GDM1 (cell line): Measurements from ENCODE around the gene ISYNA1.

Source experiments
- DNase-seq: peaks from one replicate; lab custom pipeline; 2025; lab: John Stamatoyannopoulos, UW

The ISYNA1 gene

DNA sequence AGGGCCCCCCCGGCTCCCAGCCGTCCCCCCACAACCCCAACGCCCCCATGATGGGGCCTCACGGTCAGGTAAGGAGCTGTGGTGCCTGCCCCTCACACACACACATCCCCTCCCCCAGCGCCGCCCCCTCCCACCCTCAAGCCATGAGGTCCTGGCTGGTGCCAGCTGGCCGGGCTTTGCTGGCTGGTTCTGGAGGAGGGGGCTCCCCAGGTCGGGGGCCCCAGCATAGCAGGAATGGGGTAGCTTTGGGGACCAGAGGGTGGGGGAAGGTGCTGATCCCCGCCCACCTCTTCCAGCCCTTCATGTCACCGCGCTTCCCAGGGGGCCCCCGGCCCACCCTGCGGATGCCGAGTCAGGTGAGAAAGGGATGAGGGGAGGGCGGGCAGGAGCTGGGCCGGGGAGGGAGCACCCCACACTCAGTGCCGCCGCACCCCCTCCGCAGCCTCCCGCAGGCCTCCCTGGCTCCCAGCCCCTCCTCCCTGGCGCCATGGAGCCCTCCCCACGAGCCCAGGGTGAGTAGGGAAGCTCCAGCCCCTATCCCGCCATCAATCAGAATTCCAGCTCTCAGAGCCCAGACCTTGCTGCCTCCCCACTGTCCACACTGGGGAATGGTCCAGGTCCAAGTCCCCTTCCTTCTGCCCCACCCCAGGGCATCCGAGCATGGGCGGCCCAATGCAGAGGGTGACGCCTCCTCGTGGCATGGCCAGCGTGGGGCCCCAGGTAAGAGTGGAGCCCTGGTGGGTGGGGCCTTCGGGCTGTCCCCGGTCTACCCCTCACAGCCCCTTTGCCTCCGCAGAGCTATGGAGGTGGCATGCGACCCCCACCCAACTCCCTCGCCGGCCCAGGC, 6.4 kb downstream of the ISYNA1 start:
- DNase-seq = no peak

GRCh38 chr19:18430417-18431144, 7.4 kb downstream of the ISYNA1 start:
- no peak for DNase-seq

GRCh38 chr19:18429717-18430416, 8.1 kb downstream of the ISYNA1 start:
- DNase-seq = no peak

GRCh38 chr19:18428787-18429674, 8.9 kb downstream of the ISYNA1 start:
- DNase-seq = no peak

DNA sequence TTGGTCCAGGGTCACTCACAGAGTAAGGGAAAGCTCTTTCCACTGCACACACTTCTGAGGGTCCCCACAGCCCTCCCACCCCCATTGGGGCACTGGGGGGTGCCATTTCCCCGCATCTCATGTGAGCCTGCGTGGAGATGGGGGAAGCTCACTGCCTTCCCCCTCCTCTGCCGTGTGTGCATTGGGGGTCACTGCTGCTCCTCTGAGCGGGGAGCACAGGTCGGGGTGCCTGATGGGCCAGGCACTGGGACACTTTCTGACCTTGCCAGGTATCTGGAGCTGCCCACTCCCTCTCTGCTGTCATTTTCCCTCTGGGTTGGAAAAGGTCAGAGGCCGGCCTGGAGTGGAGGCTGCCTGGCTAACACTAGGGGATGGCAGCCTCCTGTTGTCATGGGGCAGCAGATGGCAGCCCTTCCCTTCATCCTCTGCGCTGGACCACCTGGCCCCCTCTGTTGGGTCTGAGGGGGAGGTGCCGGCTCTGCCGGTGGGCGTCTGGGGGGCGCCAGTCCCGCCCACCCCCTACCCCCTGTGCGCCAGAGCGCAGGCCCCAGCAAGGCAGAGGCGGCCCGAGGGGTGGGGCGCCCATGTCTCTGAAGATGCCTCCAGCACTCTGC, 9.7 kb downstream of the ISYNA1 start:
- DNase-seq = no peak

- no peak for DNase-seq
Measured at GRCh38 chr19:18427743-18428113, 10.2 kb downstream of the ISYNA1 start.

- no peak for DNase-seq
Measured at GRCh38 chr19:18427080-18427742, 10.7 kb downstream of the ISYNA1 start.

DNA sequence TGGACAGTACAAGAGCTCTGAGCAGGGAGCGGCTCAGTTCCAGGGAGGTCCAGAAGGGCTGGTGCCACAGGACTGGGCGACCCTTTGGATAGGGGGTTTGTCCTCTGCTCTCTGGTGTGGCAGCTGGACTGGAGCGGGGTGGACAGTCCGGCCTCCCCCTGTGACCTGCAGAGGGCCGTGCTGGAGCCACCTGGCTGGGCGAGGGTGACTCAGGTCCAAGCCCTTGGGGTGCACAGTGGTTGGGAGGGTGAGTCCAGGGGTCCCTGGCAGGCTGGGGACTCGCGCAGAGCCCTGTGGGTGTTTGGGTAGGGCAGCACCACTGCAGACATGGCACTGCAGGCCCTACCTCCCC, 11.5 kb downstream of the ISYNA1 start:
- DNase-seq = no peak

GRCh38 chr19:18425515-18426415, 12.2 kb downstream of the ISYNA1 start:
- DNase-seq = no peak

- no peak for DNase-seq
Measured at GRCh38 chr19:18424890-18425514, 12.9 kb downstream of the ISYNA1 start.

GRCh38 chr19:18424122-18424889, 13.6 kb downstream of the ISYNA1 start:
- no peak for DNase-seq

GRCh38 chr19:18423258-18424020, 14.5 kb downstream of the ISYNA1 start:
- DNase-seq = no peak

- DNase-seq = no peak
Measured at GRCh38 chr19:18422530-18423191, 15.3 kb downstream of the ISYNA1 start.

DNA sequence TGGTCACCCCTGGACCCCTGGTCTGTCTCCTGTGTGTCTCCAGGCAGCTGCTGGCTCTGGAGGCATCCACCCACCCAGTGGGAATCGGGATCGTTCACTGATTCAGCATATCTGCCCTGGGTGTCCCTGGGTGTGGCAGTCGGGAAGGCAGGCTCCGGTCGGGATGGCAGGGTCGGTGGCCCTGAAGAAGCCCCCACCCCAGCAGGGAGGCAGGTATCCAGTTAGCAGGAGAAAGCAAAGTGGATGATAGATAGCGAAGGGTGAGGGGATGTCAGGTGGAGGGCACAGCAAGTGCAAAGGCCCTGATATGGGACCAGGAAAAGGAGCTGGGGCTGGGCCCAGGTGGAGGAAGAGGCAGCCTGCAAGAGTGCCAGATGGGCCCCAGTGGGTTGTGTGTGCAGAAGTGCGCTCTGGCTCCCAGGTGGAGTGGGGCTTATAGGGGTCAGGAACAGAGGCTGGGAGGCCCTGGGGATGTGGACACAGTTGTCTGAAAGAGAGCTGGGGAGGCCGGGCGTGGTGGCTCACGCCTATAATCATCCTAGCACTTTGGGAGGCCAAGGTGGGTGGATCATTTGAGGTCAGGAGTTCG, 16.5 kb downstream of the ISYNA1 start:
- DNase-seq = no peak

DNA sequence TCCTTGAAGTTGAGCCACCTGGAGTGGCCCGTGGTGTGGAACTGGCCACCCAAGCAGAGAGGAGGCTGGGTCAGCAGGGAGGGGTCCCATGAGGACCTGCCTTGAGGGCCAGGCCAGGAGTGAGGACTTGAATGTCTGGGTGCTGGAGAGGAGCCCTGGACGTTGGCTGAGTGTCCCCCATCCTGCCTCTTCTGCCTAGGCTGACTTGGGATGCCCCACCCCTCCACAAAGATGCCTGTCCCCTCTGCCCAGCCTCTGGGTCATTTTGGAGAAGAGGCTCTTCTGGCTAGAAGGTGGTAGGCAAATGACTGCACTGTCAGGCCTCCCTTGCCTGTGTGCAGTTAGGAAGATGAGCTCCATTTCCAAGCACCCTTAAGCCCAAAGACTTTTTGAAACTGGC, 17.0 kb downstream of the ISYNA1 start:
- DNase-seq = no peak

DNA sequence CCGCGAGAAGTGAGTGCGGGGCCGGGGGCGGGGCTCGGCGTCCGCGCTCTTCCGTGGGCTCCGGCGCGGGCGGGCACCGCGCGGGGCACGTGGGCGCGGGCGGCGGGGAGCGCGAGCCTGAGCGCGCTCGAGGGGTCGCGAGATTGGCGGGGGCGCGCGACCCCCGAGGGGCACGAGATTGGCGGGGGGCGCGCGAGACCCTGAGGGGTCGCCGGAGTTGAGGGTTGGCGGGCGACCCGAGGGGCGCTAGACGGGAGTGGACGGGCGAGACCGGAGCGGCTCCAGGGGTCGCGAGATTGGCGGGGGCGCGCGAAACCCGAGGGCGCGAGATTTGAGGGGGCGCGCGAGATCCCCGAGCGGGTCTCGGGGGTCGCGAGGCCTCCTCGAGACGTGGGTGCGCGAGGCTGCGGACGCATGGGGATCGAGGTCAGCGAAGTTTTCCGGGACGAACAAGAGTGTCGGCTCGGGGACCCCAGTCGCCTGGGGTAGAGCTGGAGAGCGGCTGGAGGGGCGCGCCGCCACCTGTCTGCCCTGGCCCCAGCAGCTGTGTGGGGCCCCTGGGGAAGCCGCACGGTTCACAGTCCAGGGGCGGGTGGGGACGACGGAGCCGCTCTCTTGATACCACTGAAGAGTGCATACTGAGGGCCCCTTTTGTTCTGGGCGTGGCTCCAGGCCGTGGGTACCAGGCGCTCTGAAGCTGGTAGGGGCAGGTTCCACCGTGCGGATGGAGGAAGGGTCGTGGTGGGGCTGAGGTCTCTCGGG, 18.1 kb downstream of the ISYNA1 start:
- no peak for DNase-seq
